HG03095 (cell line): ENCODE data around the gene RPL26.

ENCODE experiments used
- ATAC-seq: cut with Tn5 transposase; IDR thresholded peaks from one replicate; pipeline ENCODE4 v1.9.1; 2021; ENCODE audit warnings: moderate library complexity; ENCODE audit not compliant: unreplicated experiment

The RPL26 gene

DNA sequence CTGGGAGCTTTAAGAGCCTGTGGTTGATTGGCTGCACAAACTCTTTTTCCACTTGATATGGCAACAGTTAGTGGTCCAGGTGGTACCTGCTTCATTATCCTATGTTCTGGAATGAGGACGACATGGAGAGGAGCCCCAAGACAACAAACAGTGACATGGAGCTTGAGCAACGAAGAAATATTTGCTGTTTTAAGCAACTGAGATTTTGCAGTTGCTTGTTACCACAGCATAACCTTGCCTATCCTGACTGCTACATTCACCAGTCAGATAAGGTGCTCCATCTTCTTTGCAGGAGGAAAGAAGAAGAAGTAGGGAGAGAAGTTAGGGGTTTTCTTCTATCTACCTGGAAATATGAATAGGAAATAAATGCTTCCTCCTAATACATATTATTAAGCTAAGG lies 50.9 kb downstream of the RPL26 start:
- no peak for ATAC-seq
